ENCODE results near the gene KCNV2. TPM values are rescaled to one million over a fixed set of nuclear protein-coding genes. Genes with fewer than 3 reads are reported as not detected.
"Not testable (repeated sequence)": the region's sequence is repeated elsewhere in the genome, so short reads cannot be mapped to it uniquely, and the experiment has no call there.

The KCNV2 gene
- total RNA-seq, 3 donors from 2014 or later (not counting 1 experiment from before 2014, with no cell fraction given) = not detected

- Mint-ChIP-seq H3K4me1 (peaks cover 0 to 5% of the 10 kb centered on the region in 2 donors), H3K36me3 (no peaks in the 10 kb centered on the region), H3K27ac (no peak overlapping the region), H3K4me3 (no peak overlapping the region), H3K9me3 (no peaks in the 10 kb centered on the region), H3K27me3 (ENCODE audit: low read depth in 2 of 2) (no peaks in the 10 kb centered on the region)
- H3K36me3 ChIP-seq (ENCODE audit: control insufficient read depth, insufficient read depth, low read length) = no peaks in the 10 kb centered on the region
- intact Hi-C loops (cut with micrococcal nuclease) = no loop called here
- WGBS (ENCODE audit: insufficient coverage) = 83% methylated on average over 6 of the region's 10 CpGs
- H3K4me3 ChIP-seq (ENCODE audit: low read length) = no peak overlapping the region
- H3K27ac ChIP-seq (ENCODE audit: low read length) = no peak overlapping the region
- H3K27me3 ChIP-seq (ENCODE audit: control insufficient read depth, insufficient read depth, low read length) = no peaks in the 10 kb centered on the region
- ATAC-seq (no peak), DNase-seq (no peak)
- H3K9me3 ChIP-seq (ENCODE audit: control insufficient read depth, insufficient read depth, low read length) = no peaks in the 10 kb centered on the region
- no peaks in the 10 kb centered on the region for H3K4me1 ChIP-seq (ENCODE audit: control insufficient read depth, insufficient read depth, low read length)
- TF ChIP-seq CTCF (IDR thresholded peaks at IDR 0.05) = no peak
These were observed 16.3 kb upstream of the KCNV2 start for GRCh38 chr9:2700909-2701550.

GRCh38 chr9:2704504-2704903 is 12.8 kb upstream of the KCNV2 start:
- Histone ChIP-seq H3K27ac (ENCODE audit: low read length) (no peak overlapping the region), H3K4me3 (ENCODE audit: low read length) (no peak overlapping the region), H3K27me3 (ENCODE audit: control insufficient read depth, insufficient read depth, low read length) (no peaks in the 10 kb centered on the region), H3K4me1 (ENCODE audit: control insufficient read depth, insufficient read depth, low read length) (no peaks in the 10 kb centered on the region), H3K36me3 (ENCODE audit: control insufficient read depth, insufficient read depth, low read length) (no peaks in the 10 kb centered on the region), H3K9me3 (ENCODE audit: control insufficient read depth, insufficient read depth, low read length) (no peaks in the 10 kb centered on the region)
- no peak overlapping the region for H3K4me3 Mint-ChIP-seq
- H3K4me1 Mint-ChIP-seq = peaks cover 0 to 5% of the 10 kb centered on the region in 2 donors
- TF ChIP-seq CTCF (IDR thresholded peaks at IDR 0.05) = no peak
- H3K36me3 Mint-ChIP-seq = no peaks in the 10 kb centered on the region
- no peaks in the 10 kb centered on the region for H3K9me3 Mint-ChIP-seq
- ATAC-seq (no peak), DNase-seq (no peak)
- no peaks in the 10 kb centered on the region for H3K27me3 Mint-ChIP-seq (ENCODE audit: low read depth in 2 of 2)
- H3K27ac Mint-ChIP-seq = peak overlapping the region in 1 of 2 donors; percentile 15
- intact Hi-C loops (cut with micrococcal nuclease) = no loop called here

- H3K36me3 ChIP-seq (ENCODE audit: control insufficient read depth, insufficient read depth, low read length); H3K27ac ChIP-seq (ENCODE audit: low read length); H3K4me3 Mint-ChIP-seq; H3K27me3 ChIP-seq (ENCODE audit: control insufficient read depth, insufficient read depth, low read length); ATAC-seq; H3K27me3 Mint-ChIP-seq (ENCODE audit: low read depth in 2 of 2); H3K9me3 Mint-ChIP-seq; DNase-seq; H3K36me3 Mint-ChIP-seq; H3K4me1 Mint-ChIP-seq; H3K27ac Mint-ChIP-seq; H3K4me1 ChIP-seq (ENCODE audit: control insufficient read depth, insufficient read depth, low read length); H3K4me3 ChIP-seq (ENCODE audit: low read length); H3K9me3 ChIP-seq (ENCODE audit: control insufficient read depth, insufficient read depth, low read length); intact Hi-C loops (cut with micrococcal nuclease): not testable (repeated sequence)
- 100% methylated on average over 2 of the region's 3 CpGs for WGBS (ENCODE audit: insufficient coverage)
These were observed 10.1 kb upstream of the KCNV2 start for GRCh38 chr9:2707256-2707655.

GRCh38 chr9:2709645-2710101 is 7.6 kb upstream of the KCNV2 start:
- intact Hi-C loops (cut with micrococcal nuclease) = no loop called here
- no peak overlapping the region for H3K27ac Mint-ChIP-seq
- H3K27me3 Mint-ChIP-seq (ENCODE audit: low read depth in 2 of 2) = no peaks in the 10 kb centered on the region
- H3K4me1 Mint-ChIP-seq = no peaks in the 10 kb centered on the region
- 91% methylated on average over 2 of the region's 2 CpGs for whole genome bisulfite sequencing (ENCODE audit: insufficient coverage)
- H3K27me3 ChIP-seq (ENCODE audit: control insufficient read depth, insufficient read depth, low read length) = no peaks in the 10 kb centered on the region
- H3K36me3 ChIP-seq (ENCODE audit: control insufficient read depth, insufficient read depth, low read length) = no peaks in the 10 kb centered on the region
- H3K4me3 ChIP-seq (ENCODE audit: low read length) = no peak overlapping the region
- TF ChIP-seq CTCF (IDR thresholded peaks at IDR 0.05) = no peak
- H3K9me3 Mint-ChIP-seq = no peaks in the 10 kb centered on the region
- no peak overlapping the region for H3K4me3 Mint-ChIP-seq
- DNase-seq (no peak), ATAC-seq (no peak)
- H3K4me1 ChIP-seq (ENCODE audit: control insufficient read depth, insufficient read depth, low read length) = no peaks in the 10 kb centered on the region
- no peak overlapping the region for H3K27ac ChIP-seq (ENCODE audit: low read length)
- no peaks in the 10 kb centered on the region for H3K36me3 Mint-ChIP-seq
- H3K9me3 ChIP-seq (ENCODE audit: control insufficient read depth, insufficient read depth, low read length) = no peaks in the 10 kb centered on the region

Data from natural killer cell (primary cell).